ENCODE results near the gene TMEM170A.

GRCh38 chr16:75445298-75445697, 19.2 kb downstream of the TMEM170A start:
- TF ChIP-seq CTCF (IDR thresholded peaks at IDR 0.05 in 4 of 5, conservative IDR thresholded peaks at IDR 0.05 in 1 of 5) (no peak), POLR2A (IDR thresholded peaks at IDR 0.05) (no peak)

Measured in gastrocnemius medialis (tissue), 4 donors.